Endothelial cell of umbilical vein (primary cell): Measurements from ENCODE around the gene GLYATL3. TPM values are rescaled to one million over a fixed set of nuclear protein-coding genes. Genes with fewer than 3 reads are reported as not detected.
A peak's percentile ranks its signal among the peaks of the same experiment; 100 is the strongest.

Experiments used
- BruUV-seq: library from RNA; stranded (reverse); fragments of 400-500 nt; replicated peaks from 2 replicates; lab custom pipeline; 2021; lab: Mats Ljungman, UMichigan
- CTCF ChIA-PET: fragments of 300-600, 350-600 bp; sonication (Branson Sonifier 250); formaldehyde crosslinking; loops from one replicate; lab custom pipeline; 2021; ENCODE audit warnings: antibody characterized with exemption, inconsistent platforms; lab: Charles Lee
- POLR2A ChIA-PET: fragments of 300-600, 350-600 bp; sonication (Branson Sonifier 250); formaldehyde crosslinking; loops from one replicate; lab custom pipeline; 2021; ENCODE audit warnings: antibody characterized with exemption, inconsistent platforms; lab: Charles Lee
- DNase-seq: peaks from one replicate; pipeline ENCODE4 v3.0.0-alpha.2; 2011; ENCODE audit warnings: low read depth, low spot score
- FAIRE-seq: peaks from 2 replicates; lab custom pipeline; 2011; peaks lifted over from hg19 to GRCh38; lab: Jason Lieb, UNC
- H2AFZ ChIP-seq: 2 replicates; pipeline ENCODE4 v1.6.0; 2012; ENCODE audit warnings: low read depth, low read length, control low read depth, inconsistent platforms
- H3K27ac ChIP-seq: 2 replicates; pipeline ENCODE4 v1.5.1; 2011; ENCODE audit warnings: low read depth, mild to moderate bottlenecking, control low read depth, low read length, moderate library complexity; ENCODE audit not compliant: insufficient read depth
- H3K27me3 ChIP-seq, 2 experiments: 2 replicates each; pipeline versions ENCODE4 v1.6.0 to v1.6.1; 2011; ENCODE audit warnings: low read length in 2 of 2, mixed read lengths in 1 of 2; ENCODE audit not compliant: control insufficient read depth in 2 of 2, insufficient read depth in 2 of 2
- H3K36me3 ChIP-seq, 2 experiments: 2 replicates in 1 of 2; 3 replicates in 1 of 2; pipeline ENCODE4 v1.5.1; 2011; ENCODE audit warnings: low read length in 2 of 2, mild to moderate bottlenecking in 1 of 2, moderate library complexity in 1 of 2; ENCODE audit not compliant: control insufficient read depth in 2 of 2, insufficient read depth in 2 of 2; ENCODE audit errors: extremely low read depth in 1 of 2
- H3K4me1 ChIP-seq: 3 replicates; pipeline ENCODE4 v1.5.1; 2011; ENCODE audit warnings: mild to moderate bottlenecking, low read length; ENCODE audit not compliant: control insufficient read depth, insufficient read depth; ENCODE audit errors: extremely low read depth
- H3K4me2 ChIP-seq: 2 replicates; pipeline ENCODE4 v1.6.1; 2011; ENCODE audit warnings: low read length, control low read depth, mixed read lengths; ENCODE audit not compliant: insufficient read depth
- H3K4me3 ChIP-seq, 3 experiments: fragments of 200-600 bp in 1 of 3; sonication (generic), shearing (Covaris generic) in 1 of 3; replicated peaks in 1 of 3; 2 replicates each; pipeline ENCODE4 v1.5.1; 2011 to 2016; ENCODE audit warnings: control low read depth in 3 of 3, low read length in 3 of 3, mild to moderate bottlenecking in 2 of 3, inconsistent platforms in 1 of 3, low read depth in 1 of 3, moderate library complexity in 1 of 3; ENCODE audit not compliant: insufficient read depth in 1 of 3
- H3K79me2 ChIP-seq: 2 replicates; pipeline ENCODE4 v1.6.0; 2012; ENCODE audit warnings: low read length, inconsistent platforms; ENCODE audit not compliant: control insufficient read depth, insufficient read depth
- H3K9ac ChIP-seq: replicated peaks from 2 replicates; pipeline ENCODE3; 2011; ENCODE audit warnings: low read length, control low read depth; ENCODE audit not compliant: insufficient read depth; ENCODE audit errors: extremely low read depth
- H3K9me1 ChIP-seq: replicated peaks from 3 replicates; pipeline ENCODE4 v1.6.0; 2011; ENCODE audit warnings: mild to moderate bottlenecking, low read length; ENCODE audit not compliant: control insufficient read depth, insufficient read depth; ENCODE audit errors: extremely low read depth
- H3K9me3 ChIP-seq: replicated peaks from 2 replicates; pipeline ENCODE4 v1.5.1; 2012; ENCODE audit warnings: low read length, inconsistent platforms; ENCODE audit not compliant: control insufficient read depth, insufficient read depth
- H4K20me1 ChIP-seq: replicated peaks from 2 replicates; pipeline ENCODE3; 2011; ENCODE audit warnings: mild to moderate bottlenecking, low read length; ENCODE audit not compliant: control insufficient read depth, insufficient read depth; ENCODE audit errors: extremely low read depth
- CTCF ChIP-seq, 2 donors: IDR thresholded peaks; 1 replicate in 1 of 2; 2 replicates in 1 of 2; pipeline ENCODE4 v1.5.1; 2011; ENCODE audit warnings: low read length in 2 of 2, mild to moderate bottlenecking in 2 of 2, moderate library complexity in 2 of 2, control low read depth in 1 of 2, inconsistent platforms in 1 of 2, low read depth in 1 of 2; ENCODE audit not compliant: insufficient read depth in 1 of 2; ENCODE audit errors: extremely low read depth in 1 of 2
- EZH2 ChIP-seq: IDR thresholded peaks from 2 replicates; pipeline ENCODE4 v1.6.1; 2012; ENCODE audit warnings: borderline replicate concordance, low read depth, mild to moderate bottlenecking, moderate library complexity, low read length, inconsistent platforms; ENCODE audit not compliant: severe bottlenecking
- FOS ChIP-seq: IDR thresholded peaks from 2 replicates; pipeline ENCODE4 v1.6.1; 2011; ENCODE audit warnings: mild to moderate bottlenecking, low read length, moderate library complexity, borderline replicate concordance; ENCODE audit not compliant: insufficient read depth
- GATA2 ChIP-seq: IDR thresholded peaks from 2 replicates; pipeline ENCODE4 v1.7.0; 2011; ENCODE audit warnings: low read depth, mild to moderate bottlenecking, moderate library complexity, mixed read lengths, low read length; ENCODE audit not compliant: insufficient read length, insufficient read depth
- JUN ChIP-seq: IDR thresholded peaks from 2 replicates; pipeline ENCODE4 v1.6.1; 2011; ENCODE audit warnings: borderline replicate concordance, low read depth; ENCODE audit not compliant: insufficient read length, insufficient read depth
- MAX ChIP-seq: IDR thresholded peaks from 2 replicates; pipeline ENCODE4 v1.6.1; 2011; ENCODE audit not compliant: insufficient read depth, insufficient read length
- MYC ChIP-seq: IDR thresholded peaks from one replicate; pipeline ENCODE4 v1.6.1; 2011; ENCODE audit warnings: mild to moderate bottlenecking, low read depth, low read length
- POLR2A ChIP-seq: IDR thresholded peaks from 2 replicates; pipeline ENCODE4 v1.6.1; 2012; ENCODE audit warnings: low read depth, mild to moderate bottlenecking, control low read depth, low read length
- POLR2AphosphoS5 ChIP-seq: IDR thresholded peaks from 2 replicates; pipeline ENCODE4 v1.6.1; 2012; ENCODE audit warnings: low read depth, mild to moderate bottlenecking, control low read depth, low read length, moderate library complexity; ENCODE audit not compliant: insufficient read depth
- dilution Hi-C: fragments of 300-500 bp; cut with MboI; formaldehyde crosslinking; loops from one replicate; pipeline ENCODE4 v1.15.0; 2019; ENCODE audit warnings: low sequenced_read_pairs; ENCODE audit not compliant: extremely low pct_ligation_motif_present
- intact Hi-C: fragments of 100-400 bp; cut with micrococcal nuclease; formaldehyde crosslinking; loops from one replicate; pipeline ENCODE4 v1.10.0; 2022
- polyA plus RNA-seq, 4 experiments: library from polyadenylated mRNA; depleted of rRNA in 3 of 4; stranded (reverse) in 3 of 4; unstranded in 1 of 4; fragments of >200 nt; gene quantifications; 2 replicates each; pipeline versions ENCODE4 v1.2.1 to v1.2.3, GENCODE V29; 2011 to 2012; ENCODE audit warnings: missing spikeins in 1 of 4
- total RNA-seq: library from RNA; stranded (reverse); gene quantifications from 2 replicates; pipeline ENCODE4 v1.2.3, GENCODE V29; 2021

Gene GLYATL3
- total and polyA plus RNA-seq, 2 donors (not counting 3 experiments of a cell fraction or from before 2014, with no cell fraction given), result not detected

GRCh38 chr6:49570474-49571079 lies 70.9 kb downstream of the GLYATL3 start:
- DNase-seq (peak; percentile 67), FAIRE-seq (no peak)
- ChIA-PET POLR2A (no interaction called here), CTCF (interaction anchor here (1.6 to 17.7 kb wide), 6 partner anchors 9 to 38 kb away, joined by 3 to 205 read pairs (median 12); partner anchors contain the start of gene C6orf141)
- no TSS peak for BruUV-seq
- H3K9me3 ChIP-seq, result no peaks in the 10 kb centered on the region
- peaks cover 36% of the 10 kb centered on the region for H3K4me1 ChIP-seq
- peak overlapping the region; percentile 88 for H2AFZ ChIP-seq
- H3K36me3 ChIP-seq, result no peaks in the 10 kb centered on the region
- H3K4me3 ChIP-seq, result no peak overlapping the region
- peak overlapping the region; percentile 55 for H3K27ac ChIP-seq
- H3K27me3 ChIP-seq, result no peaks in the 10 kb centered on the region
- peak overlapping the region; percentile 38 for H3K9ac ChIP-seq
- H3K79me2 ChIP-seq, result no peaks in the 10 kb centered on the region
- peak overlapping the region; percentile 65 for H3K4me2 ChIP-seq
- intact Hi-C loops (loop anchor here (1.0 kb wide), 2 partner anchors 37 to 38 kb away; no protein-coding TSS in a partner anchor), dilution Hi-C loops (no loop called here)
- no peaks in the 10 kb centered on the region for H3K9me1 ChIP-seq
- H4K20me1 ChIP-seq, result no peaks in the 10 kb centered on the region
- TF ChIP-seq CTCF (IDR thresholded peaks at IDR 0.05; ENCODE audit: extremely low read depth in 1 of 2, insufficient read depth in 1 of 2, low read depth in 1 of 2, low read length in 2 of 2) (peak; percentile 20 to 25), EZH2 (no peak)

GRCh38 chr6:49576618-49577017 lies 76.9 kb downstream of the GLYATL3 start:
- no peak overlapping the region for H2AFZ ChIP-seq
- TF ChIP-seq CTCF (IDR thresholded peaks at IDR 0.05; ENCODE audit: extremely low read depth in 1 of 2, insufficient read depth in 1 of 2, low read depth in 1 of 2, low read length in 2 of 2), result no peak
- TF ChIP-seq FOS, result no peak
- no peak for TF ChIP-seq POLR2A
- no peak for TF ChIP-seq JUN
- TF ChIP-seq EZH2, result no peak
- no peak for TF ChIP-seq GATA2
- TF ChIP-seq MAX, result no peak
- no peak for TF ChIP-seq POLR2AphosphoS5
- no peak for TF ChIP-seq MYC
- intact Hi-C loops, result no loop called here
- no peak overlapping the region for H3K27ac ChIP-seq
- no peaks in the 10 kb centered on the region for H3K9me1 ChIP-seq
- DNase-seq, result no peak
- no peak overlapping the region for H3K4me3 ChIP-seq
- no peaks in the 10 kb centered on the region for H3K36me3 ChIP-seq
- CTCF ChIA-PET, result interaction anchor here (17.7 kb wide), 1 partner anchor 44 kb away, joined by 205 read pairs; no protein-coding TSS in a partner anchor
- H3K9me3 ChIP-seq, result no peaks in the 10 kb centered on the region
- FAIRE-seq, result no peak
- POLR2A ChIA-PET, result no interaction called here
- dilution Hi-C loops, result no loop called here
- no peak overlapping the region for H3K9ac ChIP-seq
- no peak overlapping the region for H3K4me2 ChIP-seq
- no peaks in the 10 kb centered on the region for H3K27me3 ChIP-seq
- no peaks in the 10 kb centered on the region for H4K20me1 ChIP-seq
- no peaks in the 10 kb centered on the region for H3K79me2 ChIP-seq
- BruUV-seq, result no TSS peak
- no peaks in the 10 kb centered on the region for H3K4me1 ChIP-seq
